Adrenal gland (tissue), 12 donors: Measurements from ENCODE around the gene KLF13. TPM values are rescaled to one million over a fixed set of nuclear protein-coding genes. Genes with fewer than 3 reads are reported as not detected.

ENCODE experiments used
- DNase-seq, 7 donors: peaks; one replicate each; pipeline ENCODE4 v3.0.0-alpha.2; 2019 to 2020
- H3K27ac ChIP-seq, 5 donors: fragments of 200-600 bp; sonication (generic) in 4 of 5; 1 replicate in 3 of 5; 2 replicates in 2 of 5; pipeline versions ENCODE4 v1.5.1 to v1.8.0; 2016 to 2020; ENCODE audit warnings: mild to moderate bottlenecking in 1 of 5
- H3K27me3 ChIP-seq: fragments of 200-600 bp; 2 replicates; pipeline ENCODE4 v1.8.0; 2021
- H3K36me3 ChIP-seq, 2 donors: fragments of 200-600 bp; replicated peaks in 1 of 2; 1 replicate in 1 of 2; 2 replicates in 1 of 2; pipeline versions ENCODE4 v1.5.1 to v1.8.0; 2018 to 2022
- H3K4me1 ChIP-seq, 2 donors: fragments of 200-600 bp; replicated peaks in 1 of 2; 1 replicate in 1 of 2; 2 replicates in 1 of 2; pipeline versions ENCODE4 v1.5.1 to v1.8.0; 2018 to 2021
- H3K4me3 ChIP-seq, 4 donors: fragments of 200-600 bp; sonication (generic) in 3 of 4; one replicate each; pipeline ENCODE4 v1.5.1; 2016 to 2018
- H3K9me3 ChIP-seq, 3 donors: fragments of 200-600 bp; sonication (generic) in 1 of 3; replicated peaks in 1 of 3; 1 replicate in 2 of 3; 2 replicates in 1 of 3; pipeline versions ENCODE4 v1.5.1 to v1.8.0; 2016 to 2021
- POLR2A ChIP-seq, 2 donors: fragments of 450-650 bp; IDR thresholded peaks; one replicate each; pipeline ENCODE4 v1.6.1; 2017; ENCODE audit warnings: antibody characterized with exemption in 2 of 2, mild to moderate bottlenecking in 2 of 2, moderate library complexity in 1 of 2
- WGBS, 4 donors: extraction: QIAGEN DNeasy Blood & Tissue Kit in 2 of 4; methylation state at CpG; one replicate each; pipeline versions ENCODE4 v1.1.5 to v1.1.7; 2013 to 2017; 5-methylcytosine and 5-hydroxymethylcytosine counted together
- intact Hi-C, 2 donors: fragments of 100-400 bp; cut with DNase I; formaldehyde crosslinking; loops; one replicate each; pipeline versions ENCODE4 v1.14.1 to v1.15.0; 2022 to 2023
- polyA plus RNA-seq, 3 donors: library from polyadenylated mRNA; stranded (reverse); fragments of 200-250 nt in 2 of 3; fragments of 350-450 nt in 1 of 3; fragmentation: Illumina TruSeq in 1 of 3; extraction: RNeasy Lipid Tissue Mini Kit (QIAGEN cat#74804) in 1 of 3; gene quantifications; one replicate each; pipeline ENCODE4 v1.2.3, GENCODE V29; 2013 to 2014
- total RNA-seq, 9 donors: library from RNA; depleted of rRNA in 4 of 9; stranded (reverse); fragments of >200 nt in 4 of 9; fragments of 120-200 nt in 1 of 9; fragmentation: NEBNext Ultra II Directional in 1 of 9; extraction: Animal tissue kit (Norgen Biotek cat#: 25700) in 1 of 9; gene quantifications; one replicate each; pipeline versions ENCODE4 v1.1.0 to v1.2.4, GENCODE V29; 2013 to 2023
- TF ChIP-seq, protein P1 (sequence below), 6 experiments: fragments of 450-650 bp in 4 of 6; fragments of 200-600 bp in 2 of 6; sonication (generic) in 1 of 6; IDR thresholded peaks; 1 replicate in 5 of 6; 2 replicates in 1 of 6; pipeline versions ENCODE4 v1.5.1 to v1.8.0; 2016 to 2021; ENCODE audit warnings: antibody characterized with exemption in 6 of 6, mild to moderate bottlenecking in 2 of 6, moderate library complexity in 1 of 6
- donor health status: healthy with polysubstance abuse.
- donor health status: Bipolar disorder and iron deficiency.
- donor health status: DM: yes; HTN: yes; CAD: no.
- donor health status: DM: no; HTN: no; CAD: no.
- donor health status: DM: no; HTN: no; CAD: no.
- donor health status: DM: yes; HTN: yes; CAD: no.

Gene KLF13
- total and polyA plus RNA-seq, 12 donors = 8.4 to 65.9 (median 31.9) TPM

DNA sequence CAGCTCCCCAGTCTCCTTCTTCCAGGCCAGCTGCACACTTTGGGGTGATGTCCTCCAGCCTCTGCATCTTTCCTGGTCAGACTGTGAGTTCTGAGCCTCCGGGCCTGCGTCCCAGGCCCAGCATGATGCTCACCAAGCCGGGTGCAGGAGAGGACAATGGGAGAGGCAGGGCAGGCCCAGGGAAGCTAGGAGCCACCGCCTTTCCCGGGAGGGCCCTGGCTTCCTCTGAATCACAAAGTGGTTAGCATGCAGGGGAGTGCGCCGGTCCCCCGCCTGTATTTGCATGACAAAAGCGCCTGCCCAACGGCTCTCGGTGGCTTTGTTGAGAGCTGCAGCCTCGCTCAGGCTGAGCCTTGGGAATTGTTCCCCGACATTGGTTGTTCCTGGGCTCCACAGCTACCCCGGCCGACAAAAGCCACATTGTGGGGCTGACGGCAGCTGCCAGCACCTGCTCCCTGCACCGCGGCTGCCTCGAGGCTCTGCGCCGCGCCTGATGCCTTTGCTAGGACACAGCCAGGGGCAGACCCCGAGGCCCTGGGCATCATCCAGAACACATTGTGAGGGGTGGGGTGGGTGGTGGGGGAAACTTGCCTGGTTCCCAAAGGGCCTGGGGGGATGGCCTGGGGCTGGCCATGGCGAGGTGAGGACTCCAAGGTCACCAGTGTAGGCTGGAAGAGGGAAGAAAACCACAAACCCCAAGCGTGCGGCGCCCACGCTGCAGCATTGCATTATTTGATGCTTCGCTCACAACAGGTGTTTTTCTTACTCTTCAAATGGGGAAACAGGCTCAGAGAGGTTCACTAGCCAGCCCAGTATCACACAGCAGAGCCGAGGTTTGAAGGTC lies 20.0 kb upstream of the KLF13 start:
- Histone ChIP-seq H3K4me1 (peaks cover 0 to 12% of the 10 kb centered on the region in 2 donors), H3K27me3 (no peaks in the 10 kb centered on the region), H3K9me3 (no peaks in the 10 kb centered on the region), H3K4me3 (no peak overlapping the region), H3K36me3 (no peaks in the 10 kb centered on the region), H3K27ac (no peak overlapping the region)
- TF ChIP-seq, protein P1, sequence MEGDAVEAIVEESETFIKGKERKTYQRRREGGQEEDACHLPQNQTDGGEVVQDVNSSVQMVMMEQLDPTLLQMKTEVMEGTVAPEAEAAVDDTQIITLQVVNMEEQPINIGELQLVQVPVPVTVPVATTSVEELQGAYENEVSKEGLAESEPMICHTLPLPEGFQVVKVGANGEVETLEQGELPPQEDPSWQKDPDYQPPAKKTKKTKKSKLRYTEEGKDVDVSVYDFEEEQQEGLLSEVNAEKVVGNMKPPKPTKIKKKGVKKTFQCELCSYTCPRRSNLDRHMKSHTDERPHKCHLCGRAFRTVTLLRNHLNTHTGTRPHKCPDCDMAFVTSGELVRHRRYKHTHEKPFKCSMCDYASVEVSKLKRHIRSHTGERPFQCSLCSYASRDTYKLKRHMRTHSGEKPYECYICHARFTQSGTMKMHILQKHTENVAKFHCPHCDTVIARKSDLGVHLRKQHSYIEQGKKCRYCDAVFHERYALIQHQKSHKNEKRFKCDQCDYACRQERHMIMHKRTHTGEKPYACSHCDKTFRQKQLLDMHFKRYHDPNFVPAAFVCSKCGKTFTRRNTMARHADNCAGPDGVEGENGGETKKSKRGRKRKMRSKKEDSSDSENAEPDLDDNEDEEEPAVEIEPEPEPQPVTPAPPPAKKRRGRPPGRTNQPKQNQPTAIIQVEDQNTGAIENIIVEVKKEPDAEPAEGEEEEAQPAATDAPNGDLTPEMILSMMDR (IDR thresholded peaks at IDR 0.05) = no peak
- no peak for TF ChIP-seq POLR2A (IDR thresholded peaks at IDR 0.05)
- peak in 2 of 7 donors; percentile 32 to 51 for DNase-seq
- intact Hi-C loops = loop anchor here in 1 of 2 donors (5.0 kb wide), 1 partner anchor 59 kb away; no protein-coding TSS in a partner anchor
- 74 to 90% (median 82%) methylated on average over 7 to 30 of the region's 30 CpGs for WGBS, 4 donors

DNA sequence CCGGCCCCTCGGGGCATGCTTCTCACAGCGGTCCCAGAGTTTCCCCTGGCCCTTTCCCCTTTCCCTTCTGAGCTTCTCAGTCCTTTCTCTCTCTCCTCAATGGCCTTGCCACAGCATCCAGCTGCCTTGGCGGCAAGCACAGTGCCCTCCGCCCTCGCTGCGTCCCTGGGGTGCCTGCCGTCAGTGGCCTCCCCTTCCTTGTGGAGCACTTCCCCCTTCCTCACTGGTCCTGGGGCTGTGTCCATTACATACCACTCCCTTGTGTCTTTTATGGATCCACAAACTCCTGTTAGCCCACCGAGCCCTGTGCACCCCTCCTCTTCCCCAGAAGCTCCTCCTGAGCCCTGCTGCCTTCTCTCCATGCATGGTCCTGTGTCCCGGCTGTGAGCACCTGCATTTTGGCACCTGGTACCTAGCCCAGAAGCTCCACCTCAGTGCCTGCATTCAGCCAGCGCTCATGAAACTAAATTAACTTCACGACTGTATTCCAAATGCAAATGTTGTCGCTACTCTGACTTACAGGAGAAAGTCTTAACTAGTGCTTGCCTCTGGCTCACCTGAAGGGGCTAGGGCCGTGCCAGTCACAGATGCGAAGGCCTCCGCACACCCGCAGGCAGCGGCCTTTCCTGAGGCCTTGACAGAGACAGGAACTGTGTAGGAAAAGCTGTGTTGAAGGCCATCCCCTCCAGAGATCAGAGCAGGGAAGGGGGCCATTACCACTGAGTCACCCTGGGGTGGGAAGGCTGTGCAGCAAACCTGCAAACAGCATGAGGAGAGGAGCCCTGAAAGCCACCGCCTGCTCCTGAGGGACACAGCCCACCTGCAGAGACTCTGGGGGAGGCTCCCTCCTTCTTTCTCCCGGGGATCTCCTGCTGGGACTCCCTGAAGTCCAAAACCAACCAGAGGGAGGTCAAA lies 19.1 kb upstream of the KLF13 start:
- WGBS, 4 donors = 60 to 73% (median 67%) methylated on average over 18 to 20 of the region's 20 CpGs
- H3K36me3 ChIP-seq = no peaks in the 10 kb centered on the region
- H3K4me3 ChIP-seq = no peak overlapping the region
- TF ChIP-seq, protein P1 (IDR thresholded peaks at IDR 0.05) = no peak
- TF ChIP-seq POLR2A (IDR thresholded peaks at IDR 0.05) = no peak
- H3K27me3 ChIP-seq = no peaks in the 10 kb centered on the region
- H3K4me1 ChIP-seq = peaks cover 0 to 12% of the 10 kb centered on the region in 2 donors
- intact Hi-C loops = loop anchor here in 1 of 2 donors (5.0 kb wide), 1 partner anchor 60 kb away; no protein-coding TSS in a partner anchor
- peak in 1 of 7 donors; percentile 31 for DNase-seq
- no peak overlapping the region for H3K27ac ChIP-seq
- H3K9me3 ChIP-seq = no peaks in the 10 kb centered on the region

- TF ChIP-seq, protein P1 (IDR thresholded peaks at IDR 0.05) = no peak
- no peak overlapping the region for H3K4me3 ChIP-seq
Observed at GRCh38 chr15:31308185-31308639, 18.4 kb upstream of the KLF13 start.

More at GRCh38 chr15:31308185-31308639, 18.4 kb upstream of the KLF13 start:
- no peaks in the 10 kb centered on the region for H3K9me3 ChIP-seq
- DNase-seq = peak in 1 of 7 donors; percentile 24
- peaks cover 0 to 6% of the 10 kb centered on the region in 2 donors for H3K4me1 ChIP-seq
- intact Hi-C loops = loop anchor here in 1 of 2 donors (5.0 kb wide), 1 partner anchor 61 kb away; no protein-coding TSS in a partner anchor
- H3K36me3 ChIP-seq = no peaks in the 10 kb centered on the region
- WGBS, 4 donors = 67 to 88% (median 77%) methylated on average over 4 to 5 of the region's 5 CpGs
- no peaks in the 10 kb centered on the region for H3K27me3 ChIP-seq
- no peak overlapping the region for H3K27ac ChIP-seq
